ENCODE results near the gene SAPCD2. TPM values are rescaled to one million over a fixed set of nuclear protein-coding genes. Genes with fewer than 3 reads are reported as not detected.

SAPCD2 gene
- polyA plus RNA-seq, 3 donors = 0.03 to 3.1 (median 1.7) TPM

GRCh38 chr9:137074657-137075274 lies 4.4 kb upstream of the SAPCD2 start:
- Mint-ChIP-seq H3K27ac (peak overlapping the region; percentile 89 to 96 (median 93)), H3K36me3 (peaks cover 4 to 13% of the 10 kb centered on the region in 2 donors), H3K9me3 (peaks cover 0 to 4% (median 2%) of the 10 kb centered on the region in 7 donors), H3K4me1 (peaks cover 64% of the 10 kb centered on the region), H3K27me3 (ENCODE audit: low read depth in 3 of 3) (peaks cover 0 to 3% (median 0%) of the 10 kb centered on the region in 3 donors), H3K4me3 (peak overlapping the region in 1 of 2 donors; percentile 39)
- TF ChIP-seq, protein P1, sequence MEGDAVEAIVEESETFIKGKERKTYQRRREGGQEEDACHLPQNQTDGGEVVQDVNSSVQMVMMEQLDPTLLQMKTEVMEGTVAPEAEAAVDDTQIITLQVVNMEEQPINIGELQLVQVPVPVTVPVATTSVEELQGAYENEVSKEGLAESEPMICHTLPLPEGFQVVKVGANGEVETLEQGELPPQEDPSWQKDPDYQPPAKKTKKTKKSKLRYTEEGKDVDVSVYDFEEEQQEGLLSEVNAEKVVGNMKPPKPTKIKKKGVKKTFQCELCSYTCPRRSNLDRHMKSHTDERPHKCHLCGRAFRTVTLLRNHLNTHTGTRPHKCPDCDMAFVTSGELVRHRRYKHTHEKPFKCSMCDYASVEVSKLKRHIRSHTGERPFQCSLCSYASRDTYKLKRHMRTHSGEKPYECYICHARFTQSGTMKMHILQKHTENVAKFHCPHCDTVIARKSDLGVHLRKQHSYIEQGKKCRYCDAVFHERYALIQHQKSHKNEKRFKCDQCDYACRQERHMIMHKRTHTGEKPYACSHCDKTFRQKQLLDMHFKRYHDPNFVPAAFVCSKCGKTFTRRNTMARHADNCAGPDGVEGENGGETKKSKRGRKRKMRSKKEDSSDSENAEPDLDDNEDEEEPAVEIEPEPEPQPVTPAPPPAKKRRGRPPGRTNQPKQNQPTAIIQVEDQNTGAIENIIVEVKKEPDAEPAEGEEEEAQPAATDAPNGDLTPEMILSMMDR (IDR thresholded peaks at IDR 0.05) = no peak
- H3K27ac ChIP-seq (ENCODE audit: low read depth in 1 of 2, low read length in 2 of 2) = peak overlapping the region in 1 of 2 donors; percentile 87
- peaks cover 6 to 7% of the 10 kb centered on the region in 2 donors for H3K36me3 ChIP-seq (replicated peaks in 1 of 2; ENCODE audit: control insufficient read depth in 1 of 2, insufficient read depth in 2 of 2, low read length in 2 of 2)
- H3K4me3 ChIP-seq (replicated peaks in 1 of 3; ENCODE audit: low read depth in 2 of 3, low read length in 3 of 3) = no peak overlapping the region
- intact Hi-C loops (cut with micrococcal nuclease) = no loop called here
- H4K20me1 ChIP-seq (ENCODE audit: insufficient read depth, low read length) = peaks cover 17% of the 10 kb centered on the region
- H3K27me3 ChIP-seq (ENCODE audit: control insufficient read depth in 2 of 2, insufficient read depth in 2 of 2, low read length in 2 of 2) = no peaks in the 10 kb centered on the region
- no peaks in the 10 kb centered on the region for H3K79me2 ChIP-seq (ENCODE audit: insufficient read depth, low read length)
- H3K9me3 ChIP-seq (replicated peaks in 1 of 2; ENCODE audit: control insufficient read depth in 1 of 2, insufficient read depth in 1 of 2, low read length in 2 of 2) = no peaks in the 10 kb centered on the region
- H3K4me1 ChIP-seq (ENCODE audit: control insufficient read depth in 1 of 2, insufficient read depth in 2 of 2, low read length in 2 of 2) = peaks cover 36 to 75% of the 10 kb centered on the region in 2 donors
- no peak overlapping the region for H3K4me2 ChIP-seq (replicated peaks; ENCODE audit: extremely low read depth, low read length, poor library complexity, severe bottlenecking)
- DNase-seq = no peak
- no peak overlapping the region for H3K9ac ChIP-seq (ENCODE audit: insufficient read depth, low read length, poor library complexity, severe bottlenecking)
- H2AFZ ChIP-seq (ENCODE audit: insufficient read depth, low read depth, low read length, poor library complexity, severe bottlenecking) = no peak overlapping the region
- WGBS (ENCODE audit: insufficient coverage) = 76% methylated on average over 9 of the region's 12 CpGs

DNA sequence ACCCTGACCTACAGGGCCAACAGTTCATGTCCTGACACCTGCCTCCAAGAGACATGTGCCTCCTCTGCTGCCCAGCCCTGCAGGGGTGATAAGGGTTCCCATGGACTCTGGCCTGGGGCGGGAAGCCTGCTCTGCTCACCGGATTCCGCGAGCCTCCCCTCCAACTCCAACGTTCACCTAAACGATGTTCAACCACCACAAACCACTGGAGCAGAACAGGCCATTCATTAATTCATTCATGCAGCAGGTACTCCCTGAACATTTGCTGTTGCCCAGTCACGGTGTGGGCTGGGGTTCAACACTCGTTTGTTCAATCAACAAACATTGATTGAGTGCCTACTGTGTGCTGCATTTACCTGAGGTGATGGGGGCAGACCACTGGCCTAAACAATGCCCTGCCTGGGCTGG lies 3.6 kb upstream of the SAPCD2 start:
- Histone ChIP-seq H3K4me2 (replicated peaks; ENCODE audit: extremely low read depth, low read length, poor library complexity, severe bottlenecking) (no peak overlapping the region), H3K27ac (ENCODE audit: low read depth in 1 of 2, low read length in 2 of 2) (peak overlapping the region in 1 of 2 donors; percentile 87), H3K9me3 (replicated peaks in 1 of 2; ENCODE audit: control insufficient read depth in 1 of 2, insufficient read depth in 1 of 2, low read length in 2 of 2) (no peaks in the 10 kb centered on the region), H4K20me1 (ENCODE audit: insufficient read depth, low read length) (peaks cover 10% of the 10 kb centered on the region), H3K4me1 (ENCODE audit: control insufficient read depth in 1 of 2, insufficient read depth in 2 of 2, low read length in 2 of 2) (peaks cover 43 to 82% of the 10 kb centered on the region in 2 donors), H3K27me3 (ENCODE audit: control insufficient read depth in 2 of 2, insufficient read depth in 2 of 2, low read length in 2 of 2) (peaks cover 0 to 5% of the 10 kb centered on the region in 2 donors), H2AFZ (ENCODE audit: insufficient read depth, low read depth, low read length, poor library complexity, severe bottlenecking) (no peak overlapping the region), H3K36me3 (replicated peaks in 1 of 2; ENCODE audit: control insufficient read depth in 1 of 2, insufficient read depth in 2 of 2, low read length in 2 of 2) (no peaks in the 10 kb centered on the region), H3K79me2 (ENCODE audit: insufficient read depth, low read length) (peaks cover 2% of the 10 kb centered on the region), H3K9ac (ENCODE audit: insufficient read depth, low read length, poor library complexity, severe bottlenecking) (no peak overlapping the region), H3K4me3 (replicated peaks in 1 of 3; ENCODE audit: low read depth in 2 of 3, low read length in 3 of 3) (no peak overlapping the region)
- Mint-ChIP-seq H3K27me3 (ENCODE audit: low read depth in 3 of 3) (peaks cover 0 to 3% (median 0%) of the 10 kb centered on the region in 3 donors), H3K4me1 (peaks cover 69% of the 10 kb centered on the region), H3K36me3 (peaks cover 0 to 6% of the 10 kb centered on the region in 2 donors), H3K4me3 (no peak overlapping the region), H3K9me3 (peaks cover 0 to 4% (median 2%) of the 10 kb centered on the region in 7 donors), H3K27ac (peak overlapping the region; percentile 87 to 96 (median 93))
- no peak for DNase-seq
- TF ChIP-seq, protein P1 (IDR thresholded peaks at IDR 0.05) = no peak
- intact Hi-C loops (cut with micrococcal nuclease) = no loop called here
- WGBS (ENCODE audit: insufficient coverage) = 81% methylated on average over 8 of the region's 8 CpGs

Data from CD14-positive monocyte (primary cell).